ENCODE results near the gene KIAA1586.
"Not testable (repeated sequence)": the region's sequence is repeated elsewhere in the genome, so short reads cannot be mapped to it uniquely, and the experiment has no call there.

Gene KIAA1586

GRCh38 chr6:57044061-57044460, 2.4 kb upstream of the KIAA1586 start:
- not testable (repeated sequence) for H3K27me3 ChIP-seq (ENCODE audit: control insufficient read depth, insufficient read depth, low read length); H3K4me3 ChIP-seq (ENCODE audit: low read depth, low read length); H3K27ac ChIP-seq (ENCODE audit: low read depth, low read length); H3K9me3 ChIP-seq (ENCODE audit: control insufficient read depth, insufficient read depth, low read depth, low read length); H3K4me1 ChIP-seq (ENCODE audit: control insufficient read depth, insufficient read depth, low read length); H3K9ac ChIP-seq (ENCODE audit: low read length); H3K36me3 ChIP-seq (ENCODE audit: control insufficient read depth, insufficient read depth, low read length)

DNA sequence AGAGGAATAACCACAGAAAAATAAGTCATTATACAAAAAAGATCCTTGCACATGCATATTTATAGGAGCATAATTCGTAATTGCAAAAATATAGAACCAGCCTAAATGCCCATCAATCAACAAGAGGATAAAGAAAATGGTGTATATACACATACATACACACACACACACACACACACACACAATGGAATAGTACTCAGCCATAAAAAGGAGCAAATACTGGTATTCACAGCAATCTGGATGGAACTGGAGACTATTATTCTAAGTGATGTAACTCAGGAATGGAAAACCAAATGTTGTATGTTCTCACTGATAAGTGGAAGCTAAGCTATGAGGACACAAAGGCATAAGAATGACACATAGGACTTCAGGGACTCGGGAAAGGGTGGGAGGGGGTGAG, 1.9 kb upstream of the KIAA1586 start:
- Histone ChIP-seq H3K4me1 (ENCODE audit: control insufficient read depth, insufficient read depth, low read length) (peaks cover 5% of the 10 kb centered on the region; the same call in 1 of the 2 replicates), H3K27me3 (ENCODE audit: control insufficient read depth, insufficient read depth, low read length) (no peaks in the 10 kb centered on the region), H3K27ac (ENCODE audit: low read depth, low read length) (no peak overlapping the region), H3K9me3 (ENCODE audit: control insufficient read depth, insufficient read depth, low read depth, low read length) (no peaks in the 10 kb centered on the region), H3K36me3 (ENCODE audit: control insufficient read depth, insufficient read depth, low read length) (peaks cover 10% of the 10 kb centered on the region), H3K4me3 (ENCODE audit: low read depth, low read length) (no peak overlapping the region), H3K9ac (ENCODE audit: low read length) (no peak overlapping the region)

GRCh38 chr6:57047257-57047585, 728 bp downstream of the KIAA1586 start:
- not testable (repeated sequence) for H3K27ac ChIP-seq (ENCODE audit: low read depth, low read length); H3K4me3 ChIP-seq (ENCODE audit: low read depth, low read length); H3K27me3 ChIP-seq (ENCODE audit: control insufficient read depth, insufficient read depth, low read length); H3K9ac ChIP-seq (ENCODE audit: low read length); H3K4me1 ChIP-seq (ENCODE audit: control insufficient read depth, insufficient read depth, low read length); H3K9me3 ChIP-seq (ENCODE audit: control insufficient read depth, insufficient read depth, low read depth, low read length)
- peaks cover 29% of the 10 kb centered on the region for H3K36me3 ChIP-seq (ENCODE audit: control insufficient read depth, insufficient read depth, low read length)

DNA sequence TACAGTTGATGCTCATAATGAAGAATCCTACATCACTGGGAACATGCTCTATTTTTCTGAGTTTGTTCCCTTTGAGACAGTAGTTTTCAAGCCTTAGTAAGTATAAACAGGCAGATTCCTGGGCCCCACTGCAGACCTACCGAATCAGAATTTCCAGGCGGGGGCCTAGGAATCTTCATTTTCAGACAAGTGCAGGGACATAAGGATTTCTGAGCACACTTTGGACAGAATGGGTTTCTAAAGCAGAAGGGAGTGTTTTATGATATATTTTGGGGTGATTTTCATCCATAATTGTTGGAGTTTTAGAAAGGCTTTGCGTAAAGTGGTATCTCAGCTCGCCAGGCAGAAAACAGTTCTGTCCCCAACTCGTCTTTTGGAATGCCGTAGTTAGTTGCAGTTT, 1.4 kb downstream of the KIAA1586 start:
- Histone ChIP-seq H3K4me3 (ENCODE audit: low read depth, low read length) (peak overlapping the region; percentile 40), H3K36me3 (ENCODE audit: control insufficient read depth, insufficient read depth, low read length) (peaks cover 35% of the 10 kb centered on the region)
- not testable (repeated sequence) for H3K9me3 ChIP-seq (ENCODE audit: control insufficient read depth, insufficient read depth, low read depth, low read length); H3K27me3 ChIP-seq (ENCODE audit: control insufficient read depth, insufficient read depth, low read length); H3K27ac ChIP-seq (ENCODE audit: low read depth, low read length); H3K4me1 ChIP-seq (ENCODE audit: control insufficient read depth, insufficient read depth, low read length); H3K9ac ChIP-seq (ENCODE audit: low read length)

- H3K4me3 ChIP-seq (ENCODE audit: low read depth, low read length), result peak overlapping the region; percentile 40; the same call in 1 of the 2 replicates
- no peak overlapping the region for H3K27ac ChIP-seq (ENCODE audit: low read depth, low read length)
- H3K36me3 ChIP-seq (ENCODE audit: control insufficient read depth, insufficient read depth, low read length), result peaks cover 42% of the 10 kb centered on the region
- H3K9ac ChIP-seq (ENCODE audit: low read length), result no peak overlapping the region
- peaks cover 5% of the 10 kb centered on the region; the same call in 1 of the 2 replicates for H3K4me1 ChIP-seq (ENCODE audit: control insufficient read depth, insufficient read depth, low read length)
- H3K9me3 ChIP-seq (ENCODE audit: control insufficient read depth, insufficient read depth, low read depth, low read length), result no peaks in the 10 kb centered on the region
- H3K27me3 ChIP-seq (ENCODE audit: control insufficient read depth, insufficient read depth, low read length), result no peaks in the 10 kb centered on the region
Observed at GRCh38 chr6:57048577-57048976, 2.1 kb downstream of the KIAA1586 start.

DNA sequence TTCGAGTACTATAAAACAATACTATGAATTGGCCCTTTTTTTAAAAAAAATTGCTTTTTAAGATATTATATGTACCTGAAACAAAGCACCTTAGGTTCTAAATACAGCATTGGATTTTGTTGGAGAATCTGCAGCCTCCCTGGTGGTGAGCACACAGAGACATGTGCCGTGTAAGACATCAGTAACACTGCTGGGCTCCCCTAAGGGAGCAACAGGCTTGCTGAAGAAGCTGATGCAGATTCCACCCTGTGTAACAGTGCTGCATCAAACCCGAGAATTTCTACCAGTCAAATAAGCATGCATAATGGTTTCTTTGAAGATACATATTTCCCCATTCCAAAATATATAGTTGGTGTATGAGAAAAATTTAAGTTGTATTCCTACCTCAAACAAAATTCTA, 17.4 kb downstream of the KIAA1586 start:
- Histone ChIP-seq H3K27ac (ENCODE audit: low read depth, low read length) (no peak overlapping the region), H3K9ac (ENCODE audit: low read length) (no peak overlapping the region), H3K9me3 (ENCODE audit: control insufficient read depth, insufficient read depth, low read depth, low read length) (no peaks in the 10 kb centered on the region), H3K4me1 (ENCODE audit: control insufficient read depth, insufficient read depth, low read length) (no peaks in the 10 kb centered on the region), H3K4me3 (ENCODE audit: low read depth, low read length) (no peak overlapping the region), H3K27me3 (ENCODE audit: control insufficient read depth, insufficient read depth, low read length) (peaks cover 16% of the 10 kb centered on the region; the same call in 1 of the 2 replicates), H3K36me3 (ENCODE audit: control insufficient read depth, insufficient read depth, low read length) (peaks cover 13% of the 10 kb centered on the region)

GRCh38 chr6:57064809-57065208, 18.3 kb downstream of the KIAA1586 start:
- H3K27ac ChIP-seq (ENCODE audit: low read depth, low read length), result no peak overlapping the region

GRCh38 chr6:57068061-57068460, 21.6 kb downstream of the KIAA1586 start:
- no peak overlapping the region for H3K27ac ChIP-seq (ENCODE audit: low read depth, low read length)
- peaks cover 56% of the 10 kb centered on the region for H3K27me3 ChIP-seq (ENCODE audit: control insufficient read depth, insufficient read depth, low read length)
- 0 out of 2 replicates have a peak, but pooled peaks cover 3% of the 10 kb centered on the region for H3K36me3 ChIP-seq (ENCODE audit: control insufficient read depth, insufficient read depth, low read length)
- no peak overlapping the region for H3K9ac ChIP-seq (ENCODE audit: low read length)
- peaks cover 24% of the 10 kb centered on the region for H3K4me1 ChIP-seq (ENCODE audit: control insufficient read depth, insufficient read depth, low read length)
- H3K4me3 ChIP-seq (ENCODE audit: low read depth, low read length), result no peak overlapping the region
- no peaks in the 10 kb centered on the region; the same call in 1 of the 2 replicates for H3K9me3 ChIP-seq (ENCODE audit: control insufficient read depth, insufficient read depth, low read depth, low read length)

More at GRCh38 chr6:57064809-57065208, 18.3 kb downstream of the KIAA1586 start:
- Histone ChIP-seq H3K4me3 (ENCODE audit: low read depth, low read length) (no peak overlapping the region), H3K4me1 (ENCODE audit: control insufficient read depth, insufficient read depth, low read length) (peaks cover 8% of the 10 kb centered on the region), H3K9ac (ENCODE audit: low read length) (no peak overlapping the region), H3K27me3 (ENCODE audit: control insufficient read depth, insufficient read depth, low read length) (peaks cover 25% of the 10 kb centered on the region; the same call in 1 of the 2 replicates), H3K9me3 (ENCODE audit: control insufficient read depth, insufficient read depth, low read depth, low read length) (no peaks in the 10 kb centered on the region), H3K36me3 (ENCODE audit: control insufficient read depth, insufficient read depth, low read length) (peaks cover 13% of the 10 kb centered on the region)

DNA sequence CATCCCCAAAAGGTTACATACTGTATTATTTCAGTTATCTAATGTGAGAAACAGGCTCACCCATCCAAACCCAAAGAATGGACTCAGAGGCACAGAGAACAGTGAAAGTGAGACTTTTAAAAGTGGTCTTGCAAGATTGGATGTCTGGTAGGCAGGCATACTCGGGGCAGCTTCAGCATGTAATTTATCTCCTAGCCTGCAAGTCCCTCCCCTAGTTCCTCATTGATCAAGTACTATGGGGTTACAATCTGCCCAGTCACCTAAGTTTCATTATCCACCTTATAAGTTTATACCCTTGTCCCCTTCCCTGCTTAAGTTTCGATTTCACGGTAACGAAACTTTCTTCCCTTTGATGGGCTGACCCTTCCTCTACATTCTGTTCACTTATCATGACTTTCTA, 22.7 kb downstream of the KIAA1586 start:
- Histone ChIP-seq H3K27ac (ENCODE audit: low read depth, low read length) (no peak overlapping the region), H3K9ac (ENCODE audit: low read length) (peak overlapping the region; percentile 14), H3K27me3 (ENCODE audit: control insufficient read depth, insufficient read depth, low read length) (peaks cover 68% of the 10 kb centered on the region), H3K9me3 (ENCODE audit: control insufficient read depth, insufficient read depth, low read depth, low read length) (no peaks in the 10 kb centered on the region; the same call in 1 of the 2 replicates), H3K36me3 (ENCODE audit: control insufficient read depth, insufficient read depth, low read length) (0 out of 2 replicates have a peak, but pooled peaks cover 3% of the 10 kb centered on the region), H3K4me1 (ENCODE audit: control insufficient read depth, insufficient read depth, low read length) (peaks cover 31% of the 10 kb centered on the region), H3K4me3 (ENCODE audit: low read depth, low read length) (peak overlapping the region; percentile 30; the same call in 1 of the 2 replicates)

DNA sequence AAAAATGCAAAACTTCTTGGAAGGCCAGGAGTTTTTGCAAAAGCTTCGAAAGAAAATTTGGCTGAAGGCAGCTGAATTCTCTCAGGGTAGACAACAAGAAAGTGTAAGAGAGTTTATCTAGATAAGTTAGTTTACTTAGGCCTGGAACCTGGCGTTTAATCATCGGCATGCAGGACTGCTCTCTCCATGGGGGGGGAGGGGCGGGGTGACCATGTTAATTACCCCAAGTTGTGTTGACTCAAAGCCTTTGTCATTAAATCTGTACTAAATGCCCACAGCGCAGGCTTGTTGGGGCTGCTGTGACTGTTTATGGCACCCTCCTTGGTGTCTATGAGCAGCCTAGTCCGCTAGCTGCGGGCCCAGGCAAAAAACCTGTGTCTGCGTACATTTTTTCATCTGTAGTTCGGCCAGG, 23.4 kb downstream of the KIAA1586 start:
- Histone ChIP-seq H3K9me3 (ENCODE audit: control insufficient read depth, insufficient read depth, low read depth, low read length) (no peaks in the 10 kb centered on the region; the same call in 1 of the 2 replicates), H3K36me3 (ENCODE audit: control insufficient read depth, insufficient read depth, low read length) (0 out of 2 replicates have a peak, but pooled peaks cover 3% of the 10 kb centered on the region), H3K27me3 (ENCODE audit: control insufficient read depth, insufficient read depth, low read length) (peaks cover 74% of the 10 kb centered on the region), H3K27ac (ENCODE audit: low read depth, low read length) (no peak overlapping the region), H3K4me3 (ENCODE audit: low read depth, low read length) (peak overlapping the region; percentile 44; the same call in 1 of the 2 replicates), H3K9ac (ENCODE audit: low read length) (no peak overlapping the region), H3K4me1 (ENCODE audit: control insufficient read depth, insufficient read depth, low read length) (peaks cover 35% of the 10 kb centered on the region)

- no peak overlapping the region for H3K27ac ChIP-seq (ENCODE audit: low read depth, low read length)
- H3K27me3 ChIP-seq (ENCODE audit: control insufficient read depth, insufficient read depth, low read length), result peaks cover 95% of the 10 kb centered on the region
- no peaks in the 10 kb centered on the region for H3K36me3 ChIP-seq (ENCODE audit: control insufficient read depth, insufficient read depth, low read length)
- H3K4me3 ChIP-seq (ENCODE audit: low read depth, low read length), result no peak overlapping the region
- peaks cover 35% of the 10 kb centered on the region for H3K4me1 ChIP-seq (ENCODE audit: control insufficient read depth, insufficient read depth, low read length)
- H3K9me3 ChIP-seq (ENCODE audit: control insufficient read depth, insufficient read depth, low read depth, low read length), result no peaks in the 10 kb centered on the region; the same call in 1 of the 2 replicates
- H3K9ac ChIP-seq (ENCODE audit: low read length), result no peak overlapping the region
Observed at GRCh38 chr6:57072108-57072507, 25.6 kb downstream of the KIAA1586 start.
